ENCODE data around the gene HLA-DMA.

DNA sequence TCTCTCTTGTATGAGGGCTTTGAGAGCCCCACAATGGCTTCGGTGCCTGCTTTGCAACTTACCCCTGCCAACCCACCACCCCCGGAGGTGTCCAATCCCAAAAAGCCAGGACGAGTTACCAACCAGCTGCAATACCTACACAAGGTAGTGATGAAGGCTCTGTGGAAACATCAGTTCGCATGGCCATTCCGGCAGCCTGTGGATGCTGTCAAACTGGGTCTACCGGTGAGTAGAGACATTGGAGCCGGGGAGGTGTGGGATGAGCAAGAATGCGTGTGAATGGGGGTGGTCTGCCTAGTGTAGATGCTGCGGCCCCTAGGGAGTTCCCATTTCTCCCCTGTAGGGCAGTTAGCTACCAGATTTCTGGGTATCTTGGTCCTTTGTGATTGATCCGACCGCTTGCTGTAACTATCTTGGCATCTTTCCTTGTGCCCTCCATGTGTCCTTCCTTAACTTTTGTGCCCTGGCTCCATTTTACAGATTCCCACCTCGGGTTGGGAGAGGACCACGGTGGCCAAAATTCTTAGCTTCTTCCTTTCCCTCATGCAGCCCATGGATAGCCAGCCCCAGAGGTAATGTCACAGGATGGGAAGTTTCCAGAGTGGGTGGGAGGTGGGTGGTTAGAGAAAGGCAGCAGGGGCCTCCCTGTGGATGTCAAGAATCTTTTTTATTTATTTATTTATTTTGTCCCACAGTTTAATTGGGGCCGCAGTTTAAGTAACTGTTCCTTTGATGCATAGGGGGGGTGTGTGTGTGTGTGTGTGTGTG, 21.8 kb upstream of the HLA-DMA start:
- TF ChIP-seq THYN1 (CRISPR knock-in tag; IDR thresholded peaks at IDR 0.05; ENCODE audit: borderline replicate concordance, low read depth) (no peak), TP53 (CRISPR knock-in tag; conservative IDR thresholded peaks at IDR 0.05) (no peak), CTCF (CRISPR knock-in tag; IDR thresholded peaks at IDR 0.05) (no peak), JUNB (CRISPR knock-in tag; IDR thresholded peaks at IDR 0.05; ENCODE audit: borderline replicate concordance) (no peak)
